Epithelial cell of esophagus (primary cell): ENCODE data around the gene XIRP2.

Experiments used
- DNase-seq: peaks from one replicate; pipeline ENCODE4 v3.0.0; 2010; ENCODE audit warnings: low read depth
- H3K4me3 ChIP-seq: 2 replicates; pipeline ENCODE4 v1.5.1; 2011; ENCODE audit warnings: mild to moderate bottlenecking, low read length, control low read depth
- TF ChIP-seq, protein P1 (sequence below): IDR thresholded peaks from 2 replicates; pipeline ENCODE4 v1.5.1; 2011; ENCODE audit warnings: low read depth, mild to moderate bottlenecking, low read length, control low read depth, inconsistent platforms; ENCODE audit not compliant: insufficient read depth; ENCODE audit errors: missing control alignments

XIRP2 gene

DNA sequence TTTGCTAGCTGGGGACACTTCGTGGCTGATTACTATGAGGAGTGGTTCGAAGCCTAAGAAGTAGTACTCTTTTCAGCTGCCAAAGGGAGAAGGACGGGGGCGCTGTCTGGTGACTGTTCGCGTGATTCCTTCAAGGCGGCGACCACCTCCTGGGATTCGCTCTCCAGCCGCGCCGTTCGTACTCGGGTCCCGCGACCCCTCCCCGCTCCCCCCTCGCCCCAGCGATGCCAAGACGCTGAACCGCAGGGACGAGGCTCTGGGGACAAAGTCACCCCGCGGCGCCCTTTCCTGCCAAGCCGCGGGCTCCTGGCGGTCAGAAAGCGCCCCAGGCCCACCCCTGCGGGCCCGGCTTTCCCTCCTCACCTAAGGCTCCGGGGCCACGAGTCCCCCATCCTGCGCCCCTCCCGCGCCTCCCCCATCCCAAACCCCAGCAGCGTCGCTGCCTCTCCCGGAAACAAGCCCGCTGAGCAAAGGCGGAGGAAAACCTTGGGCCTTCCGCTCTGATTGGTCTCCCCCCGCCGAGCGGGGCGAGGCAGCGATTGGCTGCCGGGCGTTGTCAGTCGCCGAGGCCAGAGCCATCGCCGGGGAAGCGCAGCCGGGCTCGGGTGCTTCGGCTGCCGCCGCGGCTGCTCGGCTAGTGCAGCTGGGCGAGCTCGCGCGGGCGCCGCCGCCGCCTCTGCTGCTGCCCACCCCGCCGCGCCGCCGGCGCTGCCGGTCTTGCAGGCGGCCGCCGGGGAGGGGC lies 404.3 kb downstream of the XIRP2 start, which contains the start of gene B3GALT1:
TSS of gene B3GALT1 (plus strand) at position 572 of the 742 bp plus-strand sequence.
- TF ChIP-seq, protein P1, sequence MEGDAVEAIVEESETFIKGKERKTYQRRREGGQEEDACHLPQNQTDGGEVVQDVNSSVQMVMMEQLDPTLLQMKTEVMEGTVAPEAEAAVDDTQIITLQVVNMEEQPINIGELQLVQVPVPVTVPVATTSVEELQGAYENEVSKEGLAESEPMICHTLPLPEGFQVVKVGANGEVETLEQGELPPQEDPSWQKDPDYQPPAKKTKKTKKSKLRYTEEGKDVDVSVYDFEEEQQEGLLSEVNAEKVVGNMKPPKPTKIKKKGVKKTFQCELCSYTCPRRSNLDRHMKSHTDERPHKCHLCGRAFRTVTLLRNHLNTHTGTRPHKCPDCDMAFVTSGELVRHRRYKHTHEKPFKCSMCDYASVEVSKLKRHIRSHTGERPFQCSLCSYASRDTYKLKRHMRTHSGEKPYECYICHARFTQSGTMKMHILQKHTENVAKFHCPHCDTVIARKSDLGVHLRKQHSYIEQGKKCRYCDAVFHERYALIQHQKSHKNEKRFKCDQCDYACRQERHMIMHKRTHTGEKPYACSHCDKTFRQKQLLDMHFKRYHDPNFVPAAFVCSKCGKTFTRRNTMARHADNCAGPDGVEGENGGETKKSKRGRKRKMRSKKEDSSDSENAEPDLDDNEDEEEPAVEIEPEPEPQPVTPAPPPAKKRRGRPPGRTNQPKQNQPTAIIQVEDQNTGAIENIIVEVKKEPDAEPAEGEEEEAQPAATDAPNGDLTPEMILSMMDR, result peak; percentile 28
- H3K4me3 ChIP-seq, result peak within 1 kb of the TSS; percentile 62
- peak; percentile 93 for DNase-seq

DNA sequence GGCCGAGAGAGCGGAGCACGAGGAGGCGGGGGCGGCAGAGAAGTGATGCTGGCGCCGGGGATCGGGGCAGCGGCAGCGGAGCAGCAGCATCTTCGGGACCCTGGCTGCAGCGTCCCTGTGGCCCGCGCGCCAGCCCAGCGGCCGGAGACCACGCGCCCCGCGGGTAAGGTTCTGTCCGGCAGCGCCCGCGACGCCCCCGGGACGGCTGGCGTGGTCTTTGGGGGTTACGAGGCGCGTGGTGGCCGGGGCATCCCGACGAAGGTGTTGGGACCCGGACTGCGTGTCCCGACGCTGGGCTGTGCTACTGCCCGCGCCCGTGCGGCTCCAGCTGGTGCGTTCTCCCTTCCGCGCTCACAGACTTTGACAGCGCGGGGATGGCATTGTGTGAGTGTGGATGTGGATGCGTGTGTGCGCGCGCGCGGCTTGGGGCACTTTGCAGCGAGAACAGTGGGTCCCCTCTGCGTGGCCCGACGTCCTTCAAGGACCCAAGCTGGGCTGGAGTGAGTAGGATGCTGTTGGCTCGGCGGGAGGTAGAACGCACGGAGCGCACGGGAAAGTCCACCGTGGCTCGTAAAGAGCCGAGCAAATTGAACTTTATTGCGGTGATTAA lies 405.0 kb downstream of the XIRP2 start:
- H3K4me3 ChIP-seq, result peak overlapping the region; percentile 32
- TF ChIP-seq, protein P1, result no peak
- peak; percentile 15 for DNase-seq

DNA sequence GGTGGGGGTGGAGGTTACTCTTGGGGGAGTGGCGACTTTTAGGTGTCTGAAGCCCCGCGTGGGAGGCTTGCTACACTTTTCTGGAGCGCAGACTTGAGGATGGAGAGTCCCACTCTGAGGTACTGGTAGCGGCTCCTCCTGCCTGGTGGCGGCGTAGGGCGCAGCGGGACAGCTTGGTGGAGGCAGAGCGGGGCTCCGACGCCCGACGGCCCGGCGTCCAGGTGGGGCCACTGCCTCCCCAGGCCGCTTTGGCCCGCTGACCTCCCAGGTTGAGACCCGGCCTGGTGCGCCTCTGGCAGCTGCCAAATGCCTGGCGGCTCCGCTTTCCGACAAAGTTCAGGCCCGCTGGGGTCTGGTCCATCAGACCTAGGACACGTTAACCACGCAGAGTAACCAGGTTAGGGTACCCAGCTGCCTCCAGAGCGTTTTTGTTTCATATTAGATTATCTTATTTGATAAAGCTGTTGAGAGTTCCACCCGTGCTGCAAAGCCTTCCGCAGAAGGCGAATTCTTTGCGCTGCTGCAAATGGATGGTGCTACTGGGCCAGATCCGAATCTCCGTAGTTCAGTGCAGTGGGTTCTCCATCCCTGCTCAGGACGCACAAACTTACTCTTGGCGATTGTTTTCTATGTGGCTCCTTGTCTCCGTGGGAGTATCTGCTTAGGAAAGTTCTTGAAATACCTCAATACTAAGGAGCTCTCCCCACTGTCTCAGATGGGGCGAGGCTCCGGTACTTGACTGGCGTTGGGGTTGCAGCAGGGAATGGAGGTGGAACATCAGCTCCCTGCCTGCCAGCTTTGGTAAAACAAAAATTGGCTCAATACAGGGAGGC lies 405.9 kb downstream of the XIRP2 start:
- peak overlapping the region; percentile 32 for H3K4me3 ChIP-seq
- peak; percentile 10 for DNase-seq
- TF ChIP-seq, protein P1, result no peak

DNA sequence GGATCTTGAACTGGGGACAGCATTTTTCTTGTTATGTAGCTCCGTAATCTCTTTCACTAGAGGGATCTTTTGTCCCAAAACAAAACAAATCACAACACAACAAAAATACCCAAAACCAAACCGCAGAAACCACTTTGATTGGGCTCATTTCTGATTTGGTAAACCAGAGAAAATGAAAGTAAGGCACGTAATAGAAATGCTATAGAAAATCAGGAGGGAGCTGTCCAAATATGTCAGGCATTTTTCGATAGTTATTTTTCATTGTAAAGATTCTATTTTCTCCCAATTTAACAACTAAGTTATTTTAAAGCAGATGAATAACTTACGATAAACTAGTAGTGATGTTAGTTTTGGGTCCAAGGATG lies 406.5 kb downstream of the XIRP2 start:
- peak overlapping the region; percentile 32 for H3K4me3 ChIP-seq
- TF ChIP-seq, protein P1, result no peak
- no peak for DNase-seq

DNA sequence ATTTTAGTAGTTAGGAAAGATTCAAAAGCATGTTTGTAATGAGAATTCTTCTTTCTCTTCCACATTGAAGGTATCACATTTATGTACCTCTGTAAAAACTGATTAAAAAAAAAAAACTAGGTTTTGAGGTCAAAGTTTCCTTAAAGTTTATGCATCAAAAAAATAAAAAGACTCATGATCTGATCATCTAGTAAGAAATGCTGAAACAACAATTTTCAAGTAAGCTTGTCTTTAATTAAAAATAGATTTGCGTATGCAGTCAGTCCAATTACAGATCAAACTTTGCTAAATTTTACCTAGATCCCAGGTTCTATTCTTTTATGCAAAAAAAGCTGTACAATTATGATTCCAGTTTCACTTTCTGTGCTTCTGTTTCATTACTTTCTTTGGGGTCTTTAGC lies 409.0 kb downstream of the XIRP2 start:
- no peak for DNase-seq
- no peak overlapping the region for H3K4me3 ChIP-seq

DNA sequence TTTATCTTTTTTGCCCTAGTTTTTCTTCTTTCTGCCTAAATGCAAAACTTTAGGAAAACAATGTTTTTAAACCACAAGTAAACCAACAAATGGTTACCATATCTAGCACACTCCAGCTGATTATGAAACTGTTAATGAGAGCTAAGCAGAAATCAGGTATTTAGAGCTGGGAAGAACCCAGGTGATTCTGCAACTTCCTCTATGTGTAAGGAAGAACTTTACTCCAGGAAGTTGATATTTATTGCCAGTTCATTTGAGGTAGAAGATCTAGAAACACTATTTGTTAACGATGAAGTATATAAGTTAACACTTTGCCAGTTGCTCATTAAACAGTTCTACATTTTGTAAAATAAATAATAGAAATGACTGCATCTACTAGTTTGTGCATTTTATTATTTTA lies 409.7 kb downstream of the XIRP2 start:
- TF ChIP-seq, protein P1, result no peak
- H3K4me3 ChIP-seq, result no peak overlapping the region
- no peak for DNase-seq

More for the DNA sequence above, 409.0 kb downstream of the XIRP2 start:
- TF ChIP-seq, protein P1, result no peak
